Parathyroid adenoma (tissue), 2 donors: ENCODE results near the gene XRCC6.

Experiments used
- H2AFZ ChIP-seq: fragments of 300-600 bp; sonication (generic); one replicate; pipeline ENCODE4 v1.7.0; 2017; ENCODE audit warnings: antibody characterized with exemption, mild to moderate bottlenecking
- H3K27ac ChIP-seq: fragments of 300-600 bp; sonication (generic); one replicate; pipeline ENCODE4 v1.7.0; 2017
- H3K27me3 ChIP-seq: fragments of 300-600 bp; sonication (generic); one replicate; pipeline ENCODE4 v1.7.0; 2017; ENCODE audit warnings: low read length; ENCODE audit not compliant: control insufficient read depth, insufficient read depth
- H3K36me3 ChIP-seq: fragments of 300-600 bp; sonication (generic); one replicate; pipeline ENCODE4 v1.7.0; 2017; ENCODE audit warnings: low read length; ENCODE audit not compliant: control insufficient read depth, insufficient read depth
- H3K4me1 ChIP-seq: fragments of 300-600 bp; sonication (generic); one replicate; pipeline ENCODE4 v1.7.0; 2017; ENCODE audit warnings: control low read depth
- H3K4me2 ChIP-seq: fragments of 300-600 bp; sonication (generic); one replicate; pipeline ENCODE4 v1.7.0; 2017; ENCODE audit warnings: low read length
- H3K4me3 ChIP-seq: fragments of 300-600 bp; sonication (generic); one replicate; pipeline ENCODE4 v1.7.0; 2017; ENCODE audit warnings: low read depth, low read length
- H3K79me2 ChIP-seq: fragments of 300-600 bp; sonication (generic); one replicate; pipeline ENCODE4 v1.7.0; 2017; ENCODE audit warnings: control low read depth
- H3K9ac ChIP-seq: fragments of 300-600 bp; sonication (generic); one replicate; pipeline ENCODE4 v1.7.0; 2017; ENCODE audit warnings: mild to moderate bottlenecking
- H3K9me3 ChIP-seq: fragments of 300-600 bp; sonication (generic); one replicate; pipeline ENCODE4 v1.7.0; 2017; ENCODE audit warnings: low read length; ENCODE audit not compliant: control insufficient read depth
- TF ChIP-seq, protein P1 (sequence below): fragments of 300-600 bp; sonication (generic); IDR thresholded peaks from one replicate; pipeline ENCODE4 v1.7.0; 2017; ENCODE audit warnings: antibody characterized with exemption, mild to moderate bottlenecking
- donor health status: primary hyperparathyroidism.

The XRCC6 gene

DNA sequence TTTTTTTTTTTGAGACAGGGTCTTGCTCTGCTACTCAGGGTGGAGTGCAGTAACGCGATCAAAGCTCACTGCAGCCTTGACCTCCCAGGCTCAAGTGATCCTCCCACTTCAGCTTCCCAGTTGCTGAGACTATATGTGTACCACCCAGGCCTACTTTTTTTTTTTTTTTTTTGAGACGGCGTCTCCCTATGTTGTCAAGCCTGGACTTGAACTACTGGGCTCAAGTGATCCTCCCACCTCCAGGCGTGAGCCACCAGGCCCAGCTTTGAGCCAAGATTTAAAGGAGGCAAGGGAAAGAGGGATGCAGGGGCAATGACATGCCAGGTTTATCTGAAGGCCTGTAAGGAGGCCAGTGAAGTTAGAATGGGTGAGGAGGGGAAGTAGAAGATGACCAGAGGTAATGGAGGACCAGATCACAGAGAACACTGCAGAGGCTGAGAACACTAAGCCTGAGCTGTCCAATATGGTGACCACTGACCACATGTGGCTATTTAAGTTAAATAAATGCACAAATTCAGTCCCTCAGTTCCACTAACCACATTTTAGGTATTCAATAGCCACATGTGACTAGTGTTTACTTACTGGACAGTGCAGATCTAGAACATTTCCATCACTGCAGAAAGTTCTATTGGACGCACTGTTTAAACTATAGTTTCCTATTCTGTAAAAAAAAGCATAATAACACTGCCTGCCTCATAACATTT is 8.3 kb upstream of the XRCC6 start:
- H3K9ac ChIP-seq: no peak overlapping the region
- peaks cover under 1% of the 10 kb centered on the region for H3K79me2 ChIP-seq
- no peaks in the 10 kb centered on the region for H3K27me3 ChIP-seq
- H2AFZ ChIP-seq: no peak overlapping the region
- H3K9me3 ChIP-seq: no peaks in the 10 kb centered on the region
- TF ChIP-seq, protein P1, sequence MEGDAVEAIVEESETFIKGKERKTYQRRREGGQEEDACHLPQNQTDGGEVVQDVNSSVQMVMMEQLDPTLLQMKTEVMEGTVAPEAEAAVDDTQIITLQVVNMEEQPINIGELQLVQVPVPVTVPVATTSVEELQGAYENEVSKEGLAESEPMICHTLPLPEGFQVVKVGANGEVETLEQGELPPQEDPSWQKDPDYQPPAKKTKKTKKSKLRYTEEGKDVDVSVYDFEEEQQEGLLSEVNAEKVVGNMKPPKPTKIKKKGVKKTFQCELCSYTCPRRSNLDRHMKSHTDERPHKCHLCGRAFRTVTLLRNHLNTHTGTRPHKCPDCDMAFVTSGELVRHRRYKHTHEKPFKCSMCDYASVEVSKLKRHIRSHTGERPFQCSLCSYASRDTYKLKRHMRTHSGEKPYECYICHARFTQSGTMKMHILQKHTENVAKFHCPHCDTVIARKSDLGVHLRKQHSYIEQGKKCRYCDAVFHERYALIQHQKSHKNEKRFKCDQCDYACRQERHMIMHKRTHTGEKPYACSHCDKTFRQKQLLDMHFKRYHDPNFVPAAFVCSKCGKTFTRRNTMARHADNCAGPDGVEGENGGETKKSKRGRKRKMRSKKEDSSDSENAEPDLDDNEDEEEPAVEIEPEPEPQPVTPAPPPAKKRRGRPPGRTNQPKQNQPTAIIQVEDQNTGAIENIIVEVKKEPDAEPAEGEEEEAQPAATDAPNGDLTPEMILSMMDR: no peak
- H3K4me3 ChIP-seq: no peak overlapping the region
- H3K4me1 ChIP-seq: no peaks in the 10 kb centered on the region
- no peak overlapping the region for H3K4me2 ChIP-seq
- no peak overlapping the region for H3K27ac ChIP-seq
- H3K36me3 ChIP-seq: no peaks in the 10 kb centered on the region

DNA sequence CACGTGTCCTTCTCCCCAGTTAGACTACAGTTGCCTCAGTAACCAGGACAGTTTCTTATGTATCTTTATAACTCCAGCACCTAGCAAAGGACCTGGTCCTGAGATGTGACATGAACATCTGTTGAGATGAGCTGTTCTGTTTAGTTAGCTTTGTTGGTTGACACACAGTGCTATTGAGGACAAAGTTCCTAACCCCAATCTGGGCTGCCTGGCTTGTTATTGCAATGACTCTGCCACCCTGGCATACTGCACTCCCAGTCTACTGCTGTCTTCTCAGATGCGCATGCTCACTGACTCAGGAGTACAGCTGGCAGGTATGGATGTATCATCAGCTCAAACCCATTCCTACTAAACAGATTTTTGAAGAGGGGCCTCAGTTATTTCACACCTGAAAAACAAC is 7.6 kb upstream of the XRCC6 start:
- H3K27ac ChIP-seq: no peak overlapping the region
- H2AFZ ChIP-seq: no peak overlapping the region
- no peaks in the 10 kb centered on the region for H3K27me3 ChIP-seq
- H3K36me3 ChIP-seq: no peaks in the 10 kb centered on the region
- TF ChIP-seq, protein P1: no peak
- peaks cover 3% of the 10 kb centered on the region for H3K79me2 ChIP-seq
- H3K4me1 ChIP-seq: no peaks in the 10 kb centered on the region
- H3K9ac ChIP-seq: no peak overlapping the region
- H3K4me3 ChIP-seq: no peak overlapping the region
- no peaks in the 10 kb centered on the region for H3K9me3 ChIP-seq
- no peak overlapping the region for H3K4me2 ChIP-seq

DNA sequence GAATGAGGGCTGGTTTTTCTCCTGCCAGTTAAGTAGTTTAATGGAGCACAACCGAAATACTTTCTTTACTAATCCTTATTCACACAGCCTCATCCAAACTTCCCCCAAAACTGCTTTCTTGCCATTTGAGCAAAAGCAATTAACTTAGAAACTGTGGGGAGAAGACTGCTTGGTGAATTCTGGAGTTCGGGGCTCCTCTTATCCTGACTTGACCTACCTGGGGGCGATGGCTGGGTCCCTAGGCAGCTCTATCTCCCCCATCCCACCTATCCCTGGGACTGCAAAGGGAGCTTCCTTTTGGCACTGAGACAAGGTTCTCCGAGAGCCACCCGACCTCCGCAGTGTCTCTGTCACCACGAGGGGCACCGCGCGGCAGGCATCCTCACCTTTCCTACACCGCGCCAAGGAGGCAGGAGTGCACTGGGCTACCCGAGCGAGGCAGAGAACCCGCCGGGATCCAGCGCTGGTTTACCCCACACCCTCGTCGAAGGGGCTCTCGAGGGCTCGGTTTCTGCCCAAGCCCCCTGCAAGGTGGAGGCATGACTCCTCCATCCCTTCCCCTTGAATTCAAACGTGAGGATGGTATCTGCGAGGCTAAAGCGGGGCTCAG is 1.0 kb upstream of the XRCC6 start:
- Histone ChIP-seq H3K27ac (peak overlapping the region; percentile 99), H3K36me3 (no peaks in the 10 kb centered on the region)

DNA sequence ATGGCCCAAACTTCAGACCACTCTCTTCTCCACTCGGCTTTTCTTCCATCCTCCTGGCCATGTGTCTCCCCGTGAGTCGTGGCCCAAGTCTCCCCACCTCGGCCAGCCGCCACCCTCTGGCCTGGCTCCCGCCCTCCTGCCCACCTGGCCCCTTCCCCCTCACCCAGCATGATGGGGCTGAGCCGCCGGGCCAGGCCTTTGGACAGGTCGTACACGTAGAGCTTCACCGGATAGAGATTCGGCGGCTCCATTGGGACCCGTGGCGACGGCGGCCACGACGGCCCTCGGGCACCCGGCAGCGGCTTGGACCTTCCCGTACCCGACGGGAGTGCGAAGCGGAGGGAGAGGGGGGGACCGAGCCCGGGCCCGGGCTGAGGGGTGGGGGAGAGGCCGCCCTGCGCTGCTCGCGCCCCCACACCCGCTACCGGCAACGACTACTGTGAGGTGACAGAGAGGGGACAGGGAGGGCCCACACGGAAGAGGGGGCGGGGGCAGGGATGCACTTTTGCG is 451 bp upstream of the XRCC6 start, which contains the start of gene DESI1:
TSS of gene DESI1 (minus strand) at position 455 of the 510 bp plus-strand sequence. CDS start at position 251, 204 bp downstream.
- H3K4me2 ChIP-seq: peak within 1 kb of the TSS; percentile 93
- peak within 1 kb of the TSS; percentile 99 for H3K27ac ChIP-seq
- peak within 1 kb of the TSS; percentile 80 for H3K9ac ChIP-seq
- peak within 1 kb of the TSS; percentile 100 for H3K4me3 ChIP-seq
- no peaks in the 10 kb centered on the region for H3K27me3 ChIP-seq
- no peaks in the 10 kb centered on the region for H3K9me3 ChIP-seq
- peaks cover 10% of the 10 kb centered on the region for H3K4me1 ChIP-seq
- no peaks in the 10 kb centered on the region for H3K36me3 ChIP-seq
- H2AFZ ChIP-seq: peak within 1 kb of the TSS; percentile 95
- TF ChIP-seq, protein P1: no peak
- peaks cover 27% of the 10 kb centered on the region for H3K79me2 ChIP-seq

More for the DNA sequence above, 1.0 kb upstream of the XRCC6 start:
- H2AFZ ChIP-seq: peak overlapping the region; percentile 58
- H3K4me3 ChIP-seq: peak overlapping the region; percentile 100
- TF ChIP-seq, protein P1: no peak
- peaks cover 25% of the 10 kb centered on the region for H3K79me2 ChIP-seq
- H3K4me1 ChIP-seq: peaks cover 10% of the 10 kb centered on the region
- peak overlapping the region; percentile 92 for H3K4me2 ChIP-seq
- H3K27me3 ChIP-seq: no peaks in the 10 kb centered on the region
- no peaks in the 10 kb centered on the region for H3K9me3 ChIP-seq
- no peak overlapping the region for H3K9ac ChIP-seq
